HG02943 (cell line): ENCODE data around the gene CRLF1.
"Not testable (repeated sequence)": the region's sequence is repeated elsewhere in the genome, so short reads cannot be mapped to it uniquely, and the experiment has no call there.

ENCODE experiments used
- ATAC-seq: cut with Tn5 transposase; IDR thresholded peaks from one replicate; pipeline ENCODE4 v1.9.1; 2021; ENCODE audit warnings: mild to moderate bottlenecking, low read depth, moderate library complexity; ENCODE audit not compliant: unreplicated experiment

Gene CRLF1

GRCh38 chr19:18610245-18610555 is 3.6 kb upstream of the CRLF1 start:
- no peak for ATAC-seq

DNA sequence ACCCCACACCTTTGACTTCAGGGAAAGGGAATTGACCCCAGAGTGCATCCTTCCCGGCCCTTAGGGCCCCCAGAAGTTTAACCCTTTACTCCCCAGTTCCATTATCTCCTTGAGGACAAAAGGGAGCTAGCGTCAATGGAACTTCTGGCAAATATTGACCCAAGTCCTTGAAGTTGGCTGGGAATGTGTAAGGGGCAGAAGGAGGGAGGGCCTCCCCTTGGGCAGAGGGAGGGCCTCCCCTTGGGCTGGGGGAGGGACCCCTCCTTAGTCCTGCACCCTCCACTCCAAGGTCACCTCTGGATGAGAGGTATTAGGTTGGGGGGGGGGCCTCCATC is 3.1 kb upstream of the CRLF1 start:
- ATAC-seq = no peak

DNA sequence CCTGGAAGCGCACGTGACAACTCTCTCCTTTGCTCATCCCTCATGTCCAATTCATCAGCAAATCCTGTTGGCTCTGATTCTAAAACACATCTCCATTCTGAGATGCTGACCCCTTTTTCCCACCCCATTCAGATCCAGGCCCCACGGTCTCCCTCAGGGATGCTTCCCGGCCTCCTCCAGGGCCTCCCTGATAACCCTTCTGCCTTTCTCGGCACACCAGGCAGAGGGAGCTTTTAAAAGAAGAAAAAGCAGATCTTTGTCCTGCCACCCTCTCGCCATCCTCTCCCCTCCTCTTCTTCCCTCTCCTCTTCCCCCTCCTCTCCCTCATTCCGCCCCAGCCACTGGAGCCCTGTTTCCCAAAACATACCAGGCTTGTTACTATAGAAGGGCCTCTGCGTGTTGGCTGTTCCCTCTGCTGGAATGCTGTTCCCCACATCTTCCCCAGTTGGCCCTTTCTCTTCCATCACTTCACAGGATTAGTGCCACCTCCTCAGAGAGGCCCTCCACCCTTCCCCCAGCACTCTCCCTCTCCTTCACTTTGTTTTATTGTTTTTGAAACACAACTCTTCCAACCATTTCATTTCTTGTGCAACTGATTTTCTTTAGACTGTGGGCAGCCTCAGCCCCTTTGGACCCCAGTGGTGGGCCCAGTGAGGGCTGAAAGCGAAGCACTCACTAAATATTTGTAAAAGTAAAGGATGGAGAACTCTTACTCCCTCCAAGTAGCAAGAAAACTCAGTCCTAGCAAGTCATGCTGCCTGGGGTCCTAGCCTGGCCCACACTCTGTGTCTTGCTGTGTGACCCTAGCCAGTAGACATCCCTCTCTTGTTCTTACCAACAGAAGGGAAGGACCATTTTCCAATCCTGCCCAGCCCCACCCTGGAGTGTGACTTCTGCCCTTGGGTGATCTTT is 2.5 kb upstream of the CRLF1 start:
- no peak for ATAC-seq

DNA sequence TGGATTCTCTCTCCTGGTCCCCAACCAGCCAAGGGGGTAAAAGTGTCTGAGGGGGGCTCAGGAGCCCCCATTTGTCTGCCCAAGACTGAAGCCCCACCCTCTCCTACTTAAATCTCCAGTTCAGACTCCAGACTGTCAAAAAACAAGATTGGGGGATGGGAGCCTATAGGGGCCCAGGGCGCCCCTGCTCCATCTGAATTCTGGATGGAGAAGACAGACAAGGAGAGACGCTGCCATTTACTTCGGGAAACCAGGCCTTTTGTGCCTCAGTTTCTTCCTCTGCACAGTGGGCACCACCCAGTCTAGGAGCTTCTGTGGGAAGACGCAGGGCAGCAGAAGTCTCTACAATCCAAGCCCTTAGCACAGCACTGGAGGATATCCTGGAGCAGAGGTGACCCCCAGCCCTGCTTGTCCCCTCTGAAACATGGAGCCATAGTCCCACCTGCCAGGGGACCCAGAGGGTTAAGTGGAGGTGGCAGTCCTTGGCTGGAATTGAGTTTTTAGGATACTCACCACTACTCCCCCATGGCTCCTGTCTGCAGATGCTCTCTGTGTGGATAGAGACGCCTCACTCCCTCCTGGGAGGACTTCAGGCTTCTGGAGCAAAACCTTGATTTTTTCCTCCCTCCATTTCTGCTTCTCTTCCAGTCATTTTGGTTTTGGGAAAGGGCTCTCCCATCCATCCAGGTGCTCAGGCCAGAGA is 1.7 kb upstream of the CRLF1 start:
- ATAC-seq = no peak

GRCh38 chr19:18607226-18608101 is 865 bp upstream of the CRLF1 start:
- no peak for ATAC-seq

- ATAC-seq = no peak
Observed at GRCh38 chr19:18605546-18606280, 886 bp downstream of the CRLF1 start.

- ATAC-seq = no peak
Observed at GRCh38 chr19:18605196-18605545, 1.4 kb downstream of the CRLF1 start.

- no peak for ATAC-seq
Observed at GRCh38 chr19:18604820-18605159, 1.8 kb downstream of the CRLF1 start.

GRCh38 chr19:18603958-18604819 is 2.4 kb downstream of the CRLF1 start:
- ATAC-seq = no peak

GRCh38 chr19:18603255-18603957 is 3.2 kb downstream of the CRLF1 start:
- ATAC-seq = no peak

DNA sequence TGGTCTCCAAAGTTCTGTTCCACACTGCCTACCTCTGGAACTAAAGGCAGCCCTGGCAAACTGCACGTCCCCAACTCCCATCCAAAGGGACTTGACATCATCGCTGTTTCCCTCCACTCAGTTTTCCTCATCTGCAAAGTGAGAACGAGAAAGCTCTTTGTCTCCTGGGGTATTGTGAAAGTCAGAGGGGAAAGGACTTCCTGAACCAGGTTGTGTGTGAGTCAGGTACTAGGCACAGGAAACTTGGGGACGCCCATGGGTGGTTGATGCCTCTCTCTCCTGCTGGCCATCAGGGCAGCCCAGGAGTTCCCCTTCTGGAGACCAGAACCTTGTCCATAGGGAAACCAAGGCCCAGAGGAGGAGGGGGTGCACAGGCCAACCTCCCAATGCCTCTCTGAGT is 4.7 kb downstream of the CRLF1 start:
- no peak for ATAC-seq

GRCh38 chr19:18600692-18601397 is 5.8 kb downstream of the CRLF1 start:
- not testable (repeated sequence) for ATAC-seq

DNA sequence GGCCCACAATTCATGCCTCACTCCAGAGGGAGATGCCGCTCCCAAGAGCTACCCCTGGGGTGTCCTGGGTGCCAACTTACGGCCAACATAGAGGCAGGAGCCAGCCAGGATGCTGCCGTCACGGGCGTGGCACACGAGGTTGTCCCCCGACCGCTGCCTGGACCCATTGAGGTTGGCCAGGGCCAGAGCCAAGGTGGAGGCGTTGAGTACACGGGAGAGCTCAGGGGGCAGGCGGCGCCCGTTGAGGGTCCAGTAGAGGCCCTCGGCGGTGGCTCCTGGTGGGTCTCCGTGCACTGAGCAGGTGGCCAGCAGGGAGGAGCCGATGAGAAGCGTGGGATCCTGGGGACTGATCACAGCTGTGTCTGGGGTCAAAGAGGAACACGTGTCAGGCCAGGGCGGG is 7.1 kb downstream of the CRLF1 start:
- no peak for ATAC-seq

DNA sequence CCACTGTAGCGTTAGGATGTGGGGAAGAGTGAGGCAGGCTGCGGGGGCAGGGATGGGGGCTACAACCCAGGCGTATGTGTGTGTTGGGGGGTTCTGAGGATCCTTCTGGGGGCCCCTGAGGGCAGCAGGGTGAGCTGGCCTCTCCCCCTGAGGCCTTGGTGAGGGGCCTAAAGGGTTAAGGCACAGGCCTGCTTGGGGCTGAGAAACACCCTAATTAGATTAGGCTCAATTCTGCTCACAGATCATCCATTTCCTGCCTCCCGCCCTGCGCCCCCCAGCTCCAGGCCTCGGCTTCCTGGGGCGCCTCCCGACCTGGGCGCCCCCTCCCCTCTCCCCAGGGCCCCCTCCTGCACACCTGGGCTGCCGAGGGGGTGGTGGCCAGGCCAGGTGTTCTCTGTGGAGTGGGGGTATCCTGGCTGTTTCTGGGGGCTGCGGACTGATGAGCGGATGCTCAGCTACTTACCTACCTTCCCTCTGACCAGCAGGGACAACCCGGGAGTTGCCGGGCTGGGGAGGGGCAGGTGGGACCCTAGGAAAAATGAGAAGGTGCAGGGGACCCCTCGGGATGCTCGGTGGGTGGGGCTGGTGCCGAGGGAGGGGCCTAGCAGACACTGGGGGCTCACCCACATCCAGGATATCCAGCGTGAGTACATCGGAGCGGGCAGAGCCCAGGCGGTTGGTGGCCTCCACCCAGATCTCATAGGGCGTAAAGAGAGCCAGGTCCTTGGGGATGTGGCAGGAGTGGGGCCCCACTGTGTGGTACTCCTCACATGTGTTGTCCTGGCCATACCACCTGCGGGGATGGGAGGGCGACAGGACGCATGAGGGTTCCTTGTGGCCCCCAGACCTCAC is 8.6 kb downstream of the CRLF1 start:
- no peak for ATAC-seq

DNA sequence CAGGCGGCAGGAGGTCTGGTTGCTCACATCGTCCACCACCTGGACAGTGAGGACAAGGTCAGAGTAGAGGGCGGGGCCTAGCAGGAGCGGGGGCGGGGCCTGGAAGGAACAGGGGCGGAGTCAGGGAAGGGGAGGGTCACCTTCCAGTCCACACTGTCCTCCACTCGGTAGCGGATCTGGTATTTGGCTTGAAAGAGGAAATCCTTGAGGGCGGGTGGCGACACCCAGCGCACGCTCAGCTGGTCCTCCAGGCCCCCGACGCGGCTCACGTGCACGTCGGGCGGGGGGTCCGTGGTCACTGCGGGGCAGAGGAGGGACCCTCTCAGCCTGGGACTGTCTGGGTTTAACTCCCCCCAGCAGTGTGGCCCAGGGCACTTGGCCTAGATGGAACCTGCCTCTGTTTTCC is 9.8 kb downstream of the CRLF1 start:
- no peak for ATAC-seq

GRCh38 chr19:18595475-18595874 is 11.1 kb downstream of the CRLF1 start:
- no peak for ATAC-seq

- ATAC-seq = no peak
Observed at GRCh38 chr19:18594824-18595373, 11.7 kb downstream of the CRLF1 start.
